Hepatocyte (in vitro differentiated cells): ENCODE measurements around the gene GHDC. TPM values are rescaled to one million over a fixed set of nuclear protein-coding genes. Genes with fewer than 3 reads are reported as not detected.
A peak's percentile ranks its signal among the peaks of the same experiment; 100 is the strongest.

Experiments
- DNase-seq: peaks from one replicate; pipeline ENCODE4 v3.0.0-alpha.2; 2016; ENCODE audit warnings: low spot score
- H2AFZ ChIP-seq: fragments of 200-600 bp; sonication (generic); 2 replicates; pipeline ENCODE4 v1.6.0; 2016; ENCODE audit warnings: antibody characterized with exemption, mild to moderate bottlenecking
- H3K27ac ChIP-seq: fragments of 200-600 bp; sonication (generic); 2 replicates; pipeline ENCODE4 v1.5.1; 2016; ENCODE audit warnings: mild to moderate bottlenecking
- H3K27me3 ChIP-seq: fragments of 200-600 bp; sonication (generic); 2 replicates; pipeline ENCODE4 v1.6.1; 2016
- H3K36me3 ChIP-seq: fragments of 200-600 bp; sonication (generic); replicated peaks from 2 replicates; pipeline ENCODE4 v1.5.1; 2016; ENCODE audit warnings: low read depth; ENCODE audit not compliant: insufficient read depth
- H3K4me1 ChIP-seq: fragments of 200-600 bp; sonication (generic); 2 replicates; pipeline ENCODE4 v1.5.1; 2016; ENCODE audit warnings: mild to moderate bottlenecking, moderate library complexity; ENCODE audit not compliant: insufficient read depth
- H3K4me2 ChIP-seq: fragments of 200-600 bp; sonication (generic); 2 replicates; pipeline ENCODE4 v1.6.0; 2016
- H3K4me3 ChIP-seq: fragments of 200-600 bp; sonication (generic); 2 replicates; pipeline ENCODE4 v1.5.1; 2016; ENCODE audit warnings: mild to moderate bottlenecking
- H3K79me2 ChIP-seq: fragments of 200-600 bp; sonication (generic); 2 replicates; pipeline ENCODE4 v1.6.0; 2017; ENCODE audit warnings: mild to moderate bottlenecking
- H3K9me2 ChIP-seq: fragments of 200-600 bp; sonication (generic); replicated peaks from 2 replicates; pipeline ENCODE4 v1.6.0; 2017; ENCODE audit warnings: mild to moderate bottlenecking; ENCODE audit not compliant: insufficient read depth
- H3K9me3 ChIP-seq: fragments of 200-600 bp; sonication (generic); 2 replicates; pipeline ENCODE4 v1.5.1; 2016; ENCODE audit warnings: low read depth, mild to moderate bottlenecking
- H4K20me1 ChIP-seq: fragments of 200-600 bp; sonication (generic); 2 replicates; pipeline ENCODE4 v1.6.0; 2016; ENCODE audit warnings: mild to moderate bottlenecking; ENCODE audit not compliant: insufficient read depth, poor library complexity, severe bottlenecking
- EZH2 ChIP-seq: fragments of 200-600 bp; sonication (generic); IDR thresholded peaks from 2 replicates; pipeline ENCODE4 v1.6.1; 2016; ENCODE audit warnings: antibody characterized with exemption, mild to moderate bottlenecking, borderline replicate concordance
- EZH2phosphoT487 ChIP-seq: fragments of 200-600 bp; sonication (generic); IDR thresholded peaks from one replicate; pipeline ENCODE4 v1.6.1; 2018; ENCODE audit warnings: antibody characterized with exemption, mild to moderate bottlenecking, low read depth, moderate library complexity; ENCODE audit not compliant: unreplicated experiment, severe bottlenecking
- WGBS: methylation state at CpG from one replicate; pipeline ENCODE4 v1.1.6; 2016; ENCODE audit warnings: low lambda C conversion rate; ENCODE audit errors: missing lambda C conversion rate; 5-methylcytosine and 5-hydroxymethylcytosine counted together
- polyA plus RNA-seq: library from polyadenylated mRNA; unstranded; fragments of >200 nt; fragmentation: Nextera tagmentation; extraction: Ambion mirVana; gene quantifications from 2 replicates; pipeline ENCODE4 v1.2.1, GENCODE V29; 2016
- total RNA-seq: library from RNA; depleted of rRNA; stranded (reverse); fragments of >200 nt; gene quantifications from 2 replicates; pipeline ENCODE4 v1.2.3, GENCODE V29; 2014
- TF ChIP-seq, protein P1 (sequence below): fragments of 200-600 bp; sonication (generic); IDR thresholded peaks from 2 replicates; pipeline ENCODE4 v1.5.1; 2016; ENCODE audit warnings: antibody characterized with exemption, mild to moderate bottlenecking; ENCODE audit not compliant: poor library complexity

The GHDC gene
- total and polyA plus RNA-seq, 2 experiments from 2014 or later: 7.0 to 7.2 TPM

DNA sequence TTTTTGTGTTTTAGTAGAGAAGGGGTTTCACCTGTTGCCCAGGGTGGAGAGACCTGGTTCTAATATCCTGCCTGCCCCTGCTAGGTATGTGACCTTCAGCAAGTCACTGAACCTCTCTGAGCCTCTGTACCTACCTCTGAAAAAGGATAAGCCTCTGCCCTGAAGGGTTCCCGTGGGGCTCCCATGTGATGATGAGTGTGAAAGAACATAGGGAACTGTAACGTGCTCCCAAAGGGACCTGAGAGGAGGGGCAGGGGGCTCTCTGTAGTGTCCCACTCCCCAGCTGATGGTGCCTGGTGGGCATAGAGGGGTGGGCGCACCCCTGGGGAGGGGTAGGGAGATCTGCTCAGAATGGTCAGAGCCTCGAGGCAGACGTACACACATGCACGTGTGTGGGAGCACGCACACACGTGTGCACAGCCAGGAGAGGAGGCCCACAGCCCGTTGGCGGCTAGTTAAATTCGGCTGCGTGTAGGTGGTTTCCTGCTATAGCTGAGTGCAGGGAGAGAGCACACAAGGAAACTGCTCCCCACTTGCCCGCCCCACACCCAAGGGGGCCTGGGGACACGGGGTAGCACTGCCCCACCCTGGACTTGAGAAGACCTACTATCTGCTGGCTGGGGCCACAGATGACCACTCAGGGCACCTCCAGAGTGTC is 20.0 kb downstream of the GHDC start:
- H3K79me2 ChIP-seq: no peaks in the 10 kb centered on the region
- H4K20me1 ChIP-seq: no peaks in the 10 kb centered on the region
- H3K27ac ChIP-seq: no peak overlapping the region
- no peaks in the 10 kb centered on the region for H3K9me2 ChIP-seq
- WGBS: 85% methylated on average over 14 of the region's 14 CpGs
- no peaks in the 10 kb centered on the region for H3K4me1 ChIP-seq
- H3K9me3 ChIP-seq: no peaks in the 10 kb centered on the region
- no peak for DNase-seq
- no peak for TF ChIP-seq EZH2phosphoT487
- TF ChIP-seq EZH2: no peak
- TF ChIP-seq, protein P1, sequence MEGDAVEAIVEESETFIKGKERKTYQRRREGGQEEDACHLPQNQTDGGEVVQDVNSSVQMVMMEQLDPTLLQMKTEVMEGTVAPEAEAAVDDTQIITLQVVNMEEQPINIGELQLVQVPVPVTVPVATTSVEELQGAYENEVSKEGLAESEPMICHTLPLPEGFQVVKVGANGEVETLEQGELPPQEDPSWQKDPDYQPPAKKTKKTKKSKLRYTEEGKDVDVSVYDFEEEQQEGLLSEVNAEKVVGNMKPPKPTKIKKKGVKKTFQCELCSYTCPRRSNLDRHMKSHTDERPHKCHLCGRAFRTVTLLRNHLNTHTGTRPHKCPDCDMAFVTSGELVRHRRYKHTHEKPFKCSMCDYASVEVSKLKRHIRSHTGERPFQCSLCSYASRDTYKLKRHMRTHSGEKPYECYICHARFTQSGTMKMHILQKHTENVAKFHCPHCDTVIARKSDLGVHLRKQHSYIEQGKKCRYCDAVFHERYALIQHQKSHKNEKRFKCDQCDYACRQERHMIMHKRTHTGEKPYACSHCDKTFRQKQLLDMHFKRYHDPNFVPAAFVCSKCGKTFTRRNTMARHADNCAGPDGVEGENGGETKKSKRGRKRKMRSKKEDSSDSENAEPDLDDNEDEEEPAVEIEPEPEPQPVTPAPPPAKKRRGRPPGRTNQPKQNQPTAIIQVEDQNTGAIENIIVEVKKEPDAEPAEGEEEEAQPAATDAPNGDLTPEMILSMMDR: no peak
- H3K4me2 ChIP-seq: no peak overlapping the region
- H3K27me3 ChIP-seq: peaks cover 8% of the 10 kb centered on the region
- H3K4me3 ChIP-seq: no peak overlapping the region
- no peak overlapping the region for H2AFZ ChIP-seq
- no peaks in the 10 kb centered on the region for H3K36me3 ChIP-seq

DNA sequence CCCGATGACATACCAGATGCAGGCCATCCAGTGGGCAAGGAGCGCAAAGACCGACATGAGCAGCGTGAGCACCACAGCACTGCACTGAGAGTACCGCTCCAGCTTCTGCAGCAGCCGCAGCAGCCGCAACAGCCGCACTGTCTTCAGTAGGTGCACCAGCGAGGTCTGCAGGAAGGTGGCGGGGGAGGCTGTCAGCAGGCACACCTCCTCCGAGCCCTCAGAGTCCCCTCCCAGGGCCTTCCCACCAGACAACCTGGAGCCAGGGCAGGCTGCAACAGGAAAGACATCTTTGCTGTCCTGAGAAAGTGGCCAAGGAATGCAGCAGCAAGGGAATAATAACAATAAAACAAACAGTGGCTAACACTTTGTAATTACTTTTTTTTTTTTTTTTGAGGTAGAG is 22.5 kb downstream of the GHDC start:
- peaks cover 3% of the 10 kb centered on the region for H3K27me3 ChIP-seq
- no peak overlapping the region for H3K27ac ChIP-seq
- DNase-seq: peak; percentile 37
- H3K79me2 ChIP-seq: no peaks in the 10 kb centered on the region
- no peak overlapping the region for H2AFZ ChIP-seq
- no peaks in the 10 kb centered on the region for H4K20me1 ChIP-seq
- TF ChIP-seq EZH2phosphoT487: no peak
- TF ChIP-seq, protein P1: no peak
- no peak for TF ChIP-seq EZH2
- no peaks in the 10 kb centered on the region for H3K36me3 ChIP-seq
- H3K9me3 ChIP-seq: no peaks in the 10 kb centered on the region
- H3K4me3 ChIP-seq: no peak overlapping the region
- no peaks in the 10 kb centered on the region for H3K9me2 ChIP-seq
- H3K4me2 ChIP-seq: no peak overlapping the region
- no peaks in the 10 kb centered on the region for H3K4me1 ChIP-seq
- 48% methylated on average over 11 of the region's 11 CpGs for WGBS

DNA sequence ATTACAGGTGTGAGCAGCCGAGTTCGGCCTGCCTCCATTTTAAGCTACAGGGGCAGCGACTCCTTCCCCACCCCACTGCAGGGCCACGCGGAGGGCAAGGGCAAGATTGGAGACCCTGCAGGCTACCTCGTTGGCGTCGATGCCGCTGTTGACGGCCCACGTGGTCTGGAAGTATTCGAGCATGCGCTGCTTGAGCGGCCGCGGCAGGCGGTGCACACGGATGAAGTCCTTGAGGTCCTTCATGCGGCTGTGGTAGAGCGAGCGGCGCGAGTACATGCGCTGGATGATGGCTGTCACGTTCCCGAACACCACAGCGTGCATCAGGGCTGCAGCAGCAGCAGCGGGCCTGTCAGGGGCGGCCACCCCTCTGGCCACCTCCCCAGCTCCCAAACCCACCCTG is 24.9 kb downstream of the GHDC start:
- no peaks in the 10 kb centered on the region for H3K79me2 ChIP-seq
- no peaks in the 10 kb centered on the region for H3K9me3 ChIP-seq
- TF ChIP-seq EZH2: no peak
- TF ChIP-seq EZH2phosphoT487: no peak
- TF ChIP-seq, protein P1: no peak
- H3K4me1 ChIP-seq: no peaks in the 10 kb centered on the region
- H3K27ac ChIP-seq: no peak overlapping the region
- 94% methylated on average over 22 of the region's 29 CpGs for WGBS
- no peaks in the 10 kb centered on the region for H3K9me2 ChIP-seq
- H3K4me3 ChIP-seq: no peak overlapping the region
- H2AFZ ChIP-seq: no peak overlapping the region
- no peak for DNase-seq
- H3K27me3 ChIP-seq: peaks cover 3% of the 10 kb centered on the region
- no peaks in the 10 kb centered on the region for H3K36me3 ChIP-seq
- H3K4me2 ChIP-seq: no peak overlapping the region
- no peaks in the 10 kb centered on the region for H4K20me1 ChIP-seq

DNA sequence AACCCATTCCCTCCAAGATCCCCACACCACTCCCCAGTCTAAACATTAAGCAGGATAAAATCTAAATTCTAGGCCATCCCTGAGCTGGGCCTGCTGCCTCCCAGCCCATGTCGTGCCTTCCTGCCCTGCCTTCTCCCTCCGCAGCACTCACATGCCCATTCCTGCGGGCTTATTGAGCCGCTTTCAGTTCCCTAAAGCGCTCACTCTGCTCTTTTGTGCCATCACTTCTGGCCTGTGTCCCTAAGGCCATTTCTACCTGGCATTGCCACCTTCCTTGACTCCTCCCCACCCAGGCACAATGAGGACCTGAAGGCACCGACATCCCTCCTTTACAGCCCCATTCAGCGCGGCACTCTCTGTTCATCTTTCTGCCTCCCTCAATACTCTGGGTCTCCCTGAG is 26.5 kb downstream of the GHDC start:
- no peak for TF ChIP-seq EZH2phosphoT487
- TF ChIP-seq, protein P1: no peak
- no peak for TF ChIP-seq EZH2
- no peaks in the 10 kb centered on the region for H3K79me2 ChIP-seq
- 93% methylated on average over 8 of the region's 8 CpGs for WGBS

More for the DNA sequence above, 26.5 kb downstream of the GHDC start:
- H4K20me1 ChIP-seq: no peaks in the 10 kb centered on the region
- no peaks in the 10 kb centered on the region for H3K9me2 ChIP-seq
- no peak overlapping the region for H3K4me2 ChIP-seq
- no peak overlapping the region for H2AFZ ChIP-seq
- DNase-seq: no peak
- H3K27me3 ChIP-seq: peaks cover 3% of the 10 kb centered on the region
- no peaks in the 10 kb centered on the region for H3K4me1 ChIP-seq
- no peak overlapping the region for H3K27ac ChIP-seq
- no peaks in the 10 kb centered on the region for H3K9me3 ChIP-seq
- no peaks in the 10 kb centered on the region for H3K36me3 ChIP-seq
- H3K4me3 ChIP-seq: no peak overlapping the region
